GM12878 (cell line): ENCODE results near the gene WDTC1.

Source experiments
- TF ChIP-seq, protein P1 (sequence below): IDR thresholded peaks from 2 replicates; pipeline ENCODE4 v1.6.1; 2012; ENCODE audit warnings: low read depth, low read length, improper control_type of control experiment
- TF ChIP-seq, protein P2 (sequence below), 3 experiments: IDR thresholded peaks in 2 of 3; conservative IDR thresholded peaks in 1 of 3; 2 replicates each; pipeline ENCODE4 v1.5.1; 2011; ENCODE audit warnings: low read depth in 3 of 3, low read length in 3 of 3, mild to moderate bottlenecking in 3 of 3, control low read depth in 2 of 3, moderate library complexity in 2 of 3, inconsistent platforms in 1 of 3, mixed read lengths in 1 of 3; ENCODE audit not compliant: control insufficient read depth in 2 of 3, insufficient read depth in 1 of 3; ENCODE audit errors: extremely low read depth in 1 of 3

DNA sequence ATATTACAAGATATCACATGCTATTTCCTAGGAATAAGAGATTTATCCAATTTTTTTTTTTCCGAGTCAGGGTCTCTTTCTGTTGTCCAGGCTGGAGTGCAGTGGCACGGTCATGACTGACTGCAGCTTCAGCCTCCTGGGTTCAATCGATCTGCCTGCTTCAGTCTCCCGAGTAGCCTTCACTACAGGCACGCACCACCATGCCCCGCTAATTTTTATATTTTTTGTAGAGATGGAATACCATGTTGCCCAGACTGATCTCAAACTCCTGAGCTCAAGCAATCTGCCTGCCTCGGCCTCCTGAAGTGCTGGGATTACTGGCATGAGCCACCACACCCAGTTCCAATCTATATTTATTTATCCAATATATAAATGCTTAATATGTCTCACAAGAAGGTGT is 18.0 kb upstream of the WDTC1 start:
- TF ChIP-seq, protein P1, sequence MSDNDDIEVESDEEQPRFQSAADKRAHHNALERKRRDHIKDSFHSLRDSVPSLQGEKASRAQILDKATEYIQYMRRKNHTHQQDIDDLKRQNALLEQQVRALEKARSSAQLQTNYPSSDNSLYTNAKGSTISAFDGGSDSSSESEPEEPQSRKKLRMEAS = no peak
- TF ChIP-seq, protein P2, sequence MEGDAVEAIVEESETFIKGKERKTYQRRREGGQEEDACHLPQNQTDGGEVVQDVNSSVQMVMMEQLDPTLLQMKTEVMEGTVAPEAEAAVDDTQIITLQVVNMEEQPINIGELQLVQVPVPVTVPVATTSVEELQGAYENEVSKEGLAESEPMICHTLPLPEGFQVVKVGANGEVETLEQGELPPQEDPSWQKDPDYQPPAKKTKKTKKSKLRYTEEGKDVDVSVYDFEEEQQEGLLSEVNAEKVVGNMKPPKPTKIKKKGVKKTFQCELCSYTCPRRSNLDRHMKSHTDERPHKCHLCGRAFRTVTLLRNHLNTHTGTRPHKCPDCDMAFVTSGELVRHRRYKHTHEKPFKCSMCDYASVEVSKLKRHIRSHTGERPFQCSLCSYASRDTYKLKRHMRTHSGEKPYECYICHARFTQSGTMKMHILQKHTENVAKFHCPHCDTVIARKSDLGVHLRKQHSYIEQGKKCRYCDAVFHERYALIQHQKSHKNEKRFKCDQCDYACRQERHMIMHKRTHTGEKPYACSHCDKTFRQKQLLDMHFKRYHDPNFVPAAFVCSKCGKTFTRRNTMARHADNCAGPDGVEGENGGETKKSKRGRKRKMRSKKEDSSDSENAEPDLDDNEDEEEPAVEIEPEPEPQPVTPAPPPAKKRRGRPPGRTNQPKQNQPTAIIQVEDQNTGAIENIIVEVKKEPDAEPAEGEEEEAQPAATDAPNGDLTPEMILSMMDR (IDR thresholded peaks at IDR 0.05 in 2 of 3, conservative IDR thresholded peaks at IDR 0.05 in 1 of 3; ENCODE audit: control insufficient read depth in 2 of 3, extremely low read depth in 1 of 3, insufficient read depth in 1 of 3, low read depth in 3 of 3, low read length in 3 of 3) = no peak
